ENCODE data around the gene CD163L1. TPM values are rescaled to one million over a fixed set of nuclear protein-coding genes. Genes with fewer than 3 reads are reported as not detected.
A peak's percentile ranks its signal among the peaks of the same experiment; 100 is the strongest.

CD163L1 gene
- 1.1 TPM for total RNA-seq (2013)
- polyA plus RNA-seq (1 to 10 TPM; 1.0 to 1.2 (median 1.1) TPM), polyA minus RNA-seq (0.16 and 1.4 TPM in 2 replicates), total RNA-seq (0.32 to 4.5 (median 1.1) reads per million in 11 experiments)

DNA sequence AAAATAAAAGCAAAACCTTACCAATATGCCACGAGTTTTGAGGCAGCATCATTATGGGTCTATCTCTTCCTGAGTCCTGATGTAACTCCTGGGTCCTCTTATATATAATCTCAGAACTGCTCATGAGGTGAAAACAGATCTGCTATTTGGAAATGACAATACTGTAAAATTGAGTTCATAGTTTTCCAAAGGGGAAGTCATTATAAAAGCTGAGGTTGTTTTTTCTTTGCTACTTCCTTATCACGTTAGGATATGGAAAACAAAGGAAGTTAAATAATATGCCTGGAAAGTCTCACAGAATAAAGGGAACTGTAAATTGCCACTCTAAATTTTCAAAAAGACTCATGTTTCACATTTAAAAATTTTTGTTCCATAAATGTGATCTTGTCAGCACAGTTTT lies at the start of gene CD163L1:
Gene CD163L1 (minus strand): TSS at position 78 of the 400 bp plus-strand sequence. CDS start 26 bp downstream, at position 52.
- no peak within 1 kb of the TSS for H3K27ac ChIP-seq (ENCODE audit: low read depth in 1 of 2, low read length in 2 of 2)
- peaks cover 8 to 23% of the 10 kb centered on the region in 2 donors for H3K27me3 ChIP-seq (ENCODE audit: control insufficient read depth in 2 of 2, insufficient read depth in 2 of 2, low read length in 2 of 2)
- peak within 1 kb of the TSS in 2 of 7 donors; percentile 3 to 15 for H3K27ac Mint-ChIP-seq
- H3K27me3 Mint-ChIP-seq (ENCODE audit: low read depth in 3 of 3), result peaks cover 13 to 23% (median 23%) of the 10 kb centered on the region in 3 donors
- no peak within 1 kb of the TSS for H3K9ac ChIP-seq (ENCODE audit: insufficient read depth, low read length, poor library complexity, severe bottlenecking)
- H3K4me3 Mint-ChIP-seq, result peak within 1 kb of the TSS in 1 of 2 donors; percentile 39
- no peaks in the 10 kb centered on the region for H3K79me2 ChIP-seq (ENCODE audit: insufficient read depth, low read length)
- H3K4me2 ChIP-seq (replicated peaks; ENCODE audit: extremely low read depth, low read length, poor library complexity, severe bottlenecking), result peak within 1 kb of the TSS; percentile 26
- H3K36me3 Mint-ChIP-seq, result peaks cover 0 to 2% of the 10 kb centered on the region in 2 donors
- no peak within 1 kb of the TSS for H2AFZ ChIP-seq (ENCODE audit: insufficient read depth, low read depth, low read length, poor library complexity, severe bottlenecking)
- peaks cover 5 to 13% (median 8%) of the 10 kb centered on the region in 7 donors for H3K9me3 Mint-ChIP-seq
- TF ChIP-seq, protein P1, sequence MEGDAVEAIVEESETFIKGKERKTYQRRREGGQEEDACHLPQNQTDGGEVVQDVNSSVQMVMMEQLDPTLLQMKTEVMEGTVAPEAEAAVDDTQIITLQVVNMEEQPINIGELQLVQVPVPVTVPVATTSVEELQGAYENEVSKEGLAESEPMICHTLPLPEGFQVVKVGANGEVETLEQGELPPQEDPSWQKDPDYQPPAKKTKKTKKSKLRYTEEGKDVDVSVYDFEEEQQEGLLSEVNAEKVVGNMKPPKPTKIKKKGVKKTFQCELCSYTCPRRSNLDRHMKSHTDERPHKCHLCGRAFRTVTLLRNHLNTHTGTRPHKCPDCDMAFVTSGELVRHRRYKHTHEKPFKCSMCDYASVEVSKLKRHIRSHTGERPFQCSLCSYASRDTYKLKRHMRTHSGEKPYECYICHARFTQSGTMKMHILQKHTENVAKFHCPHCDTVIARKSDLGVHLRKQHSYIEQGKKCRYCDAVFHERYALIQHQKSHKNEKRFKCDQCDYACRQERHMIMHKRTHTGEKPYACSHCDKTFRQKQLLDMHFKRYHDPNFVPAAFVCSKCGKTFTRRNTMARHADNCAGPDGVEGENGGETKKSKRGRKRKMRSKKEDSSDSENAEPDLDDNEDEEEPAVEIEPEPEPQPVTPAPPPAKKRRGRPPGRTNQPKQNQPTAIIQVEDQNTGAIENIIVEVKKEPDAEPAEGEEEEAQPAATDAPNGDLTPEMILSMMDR (IDR thresholded peaks at IDR 0.05), result no peak
- DNase-seq, result peak; percentile 6 to 33 (median 33)
- peaks cover 14% of the 10 kb centered on the region in 2 donors for H3K4me1 ChIP-seq (ENCODE audit: control insufficient read depth in 1 of 2, insufficient read depth in 2 of 2, low read length in 2 of 2)
- no peaks in the 10 kb centered on the region for H3K9me3 ChIP-seq (replicated peaks in 1 of 2; ENCODE audit: control insufficient read depth in 1 of 2, insufficient read depth in 1 of 2, low read length in 2 of 2)
- peaks cover 23% of the 10 kb centered on the region for H3K4me1 Mint-ChIP-seq
- no CpG with 5 or more reads among the region's 2 CpGs for WGBS (ENCODE audit: insufficient coverage)
- peak within 1 kb of the TSS in 1 of 3 experiments; percentile 15 for H3K4me3 ChIP-seq (replicated peaks in 1 of 3; ENCODE audit: low read depth in 2 of 3, low read length in 3 of 3)
- H3K36me3 ChIP-seq (replicated peaks in 1 of 2; ENCODE audit: control insufficient read depth in 1 of 2, insufficient read depth in 2 of 2, low read length in 2 of 2), result no peaks in the 10 kb centered on the region
- intact Hi-C loops (cut with micrococcal nuclease), result no loop called here
- no peaks in the 10 kb centered on the region for H4K20me1 ChIP-seq (ENCODE audit: insufficient read depth, low read length)

DNA sequence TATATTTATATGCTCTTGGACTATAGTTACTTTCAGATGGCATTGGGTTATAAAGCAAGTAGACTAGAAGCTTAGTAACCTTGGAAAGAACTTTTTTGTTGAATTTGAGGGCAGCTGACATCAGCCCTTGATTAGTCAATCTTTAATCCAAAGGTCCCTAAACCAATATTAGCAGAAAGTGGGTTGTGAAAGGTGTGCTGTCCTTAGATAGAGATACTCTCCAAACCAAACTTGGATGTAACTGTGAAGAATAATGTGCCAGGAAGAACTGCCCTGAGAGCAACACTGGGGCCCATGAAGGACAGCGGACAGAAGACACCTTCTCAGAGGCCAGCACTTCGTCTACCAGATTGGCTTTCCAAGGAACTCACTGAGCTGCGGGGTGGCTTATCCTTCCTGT lies 49.1 kb upstream of the CD163L1 start:
- peaks cover 20% of the 10 kb centered on the region for H4K20me1 ChIP-seq (ENCODE audit: insufficient read depth, low read length)
- H3K9ac ChIP-seq (ENCODE audit: insufficient read depth, low read length, poor library complexity, severe bottlenecking), result no peak overlapping the region
- DNase-seq, result no peak
- H3K27me3 Mint-ChIP-seq (ENCODE audit: low read depth in 3 of 3), result peaks cover 0 to 3% (median 2%) of the 10 kb centered on the region in 3 donors
- H3K4me2 ChIP-seq (replicated peaks; ENCODE audit: extremely low read depth, low read length, poor library complexity, severe bottlenecking), result no peak overlapping the region
- no peak overlapping the region for H3K27ac Mint-ChIP-seq
- H3K27ac ChIP-seq (ENCODE audit: low read depth in 1 of 2, low read length in 2 of 2), result no peak overlapping the region
- H3K36me3 Mint-ChIP-seq, result peaks cover 66 to 75% of the 10 kb centered on the region in 2 donors
- H3K4me3 ChIP-seq (replicated peaks in 1 of 3; ENCODE audit: low read depth in 2 of 3, low read length in 3 of 3), result no peak overlapping the region
- peaks cover 29% of the 10 kb centered on the region for H3K4me1 Mint-ChIP-seq
- no peak overlapping the region for H3K4me3 Mint-ChIP-seq
- H3K79me2 ChIP-seq (ENCODE audit: insufficient read depth, low read length), result no peaks in the 10 kb centered on the region
- 100% methylated on average over 2 of the region's 3 CpGs for WGBS (ENCODE audit: insufficient coverage)
- H3K9me3 ChIP-seq (replicated peaks in 1 of 2; ENCODE audit: control insufficient read depth in 1 of 2, insufficient read depth in 1 of 2, low read length in 2 of 2), result no peaks in the 10 kb centered on the region
- peaks cover 15 to 16% of the 10 kb centered on the region in 2 donors for H3K4me1 ChIP-seq (ENCODE audit: control insufficient read depth in 1 of 2, insufficient read depth in 2 of 2, low read length in 2 of 2)
- no peak overlapping the region for H2AFZ ChIP-seq (ENCODE audit: insufficient read depth, low read depth, low read length, poor library complexity, severe bottlenecking)
- peaks cover 38 to 83% of the 10 kb centered on the region in 2 donors for H3K36me3 ChIP-seq (replicated peaks in 1 of 2; ENCODE audit: control insufficient read depth in 1 of 2, insufficient read depth in 2 of 2, low read length in 2 of 2)
- intact Hi-C loops (cut with micrococcal nuclease), result no loop called here
- TF ChIP-seq, protein P1 (IDR thresholded peaks at IDR 0.05), result no peak
- peaks cover 0 to 4% (median 0%) of the 10 kb centered on the region in 7 donors for H3K9me3 Mint-ChIP-seq
- no peaks in the 10 kb centered on the region for H3K27me3 ChIP-seq (ENCODE audit: control insufficient read depth in 2 of 2, insufficient read depth in 2 of 2, low read length in 2 of 2)

Measured in CD14-positive monocyte (primary cell).